T-helper 1 cell treated with Interleukin-12 subunit alpha and Interleukin-12 subunit beta and Interleukin-4 antibody, amounts not matched to agents 30 ng/mL and 1 ng/mL, for 36 hours (primary cell): ENCODE data around the gene CRYGC. TPM values are rescaled to one million over a fixed set of nuclear protein-coding genes. Genes with fewer than 3 reads are reported as not detected.

ENCODE experiments used
- intact Hi-C: fragments of 100-400 bp; cut with micrococcal nuclease; formaldehyde crosslinking; loops from one replicate; pipeline ENCODE4 v1.15.1; 2024
- total RNA-seq: library from RNA; stranded (reverse); gene quantifications from 2 replicates; pipeline ENCODE4 v1.2.3, GENCODE V29; 2022

The CRYGC gene, protein sequence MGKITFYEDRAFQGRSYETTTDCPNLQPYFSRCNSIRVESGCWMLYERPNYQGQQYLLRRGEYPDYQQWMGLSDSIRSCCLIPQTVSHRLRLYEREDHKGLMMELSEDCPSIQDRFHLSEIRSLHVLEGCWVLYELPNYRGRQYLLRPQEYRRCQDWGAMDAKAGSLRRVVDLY
- total RNA-seq = not detected in 2 replicates

DNA sequence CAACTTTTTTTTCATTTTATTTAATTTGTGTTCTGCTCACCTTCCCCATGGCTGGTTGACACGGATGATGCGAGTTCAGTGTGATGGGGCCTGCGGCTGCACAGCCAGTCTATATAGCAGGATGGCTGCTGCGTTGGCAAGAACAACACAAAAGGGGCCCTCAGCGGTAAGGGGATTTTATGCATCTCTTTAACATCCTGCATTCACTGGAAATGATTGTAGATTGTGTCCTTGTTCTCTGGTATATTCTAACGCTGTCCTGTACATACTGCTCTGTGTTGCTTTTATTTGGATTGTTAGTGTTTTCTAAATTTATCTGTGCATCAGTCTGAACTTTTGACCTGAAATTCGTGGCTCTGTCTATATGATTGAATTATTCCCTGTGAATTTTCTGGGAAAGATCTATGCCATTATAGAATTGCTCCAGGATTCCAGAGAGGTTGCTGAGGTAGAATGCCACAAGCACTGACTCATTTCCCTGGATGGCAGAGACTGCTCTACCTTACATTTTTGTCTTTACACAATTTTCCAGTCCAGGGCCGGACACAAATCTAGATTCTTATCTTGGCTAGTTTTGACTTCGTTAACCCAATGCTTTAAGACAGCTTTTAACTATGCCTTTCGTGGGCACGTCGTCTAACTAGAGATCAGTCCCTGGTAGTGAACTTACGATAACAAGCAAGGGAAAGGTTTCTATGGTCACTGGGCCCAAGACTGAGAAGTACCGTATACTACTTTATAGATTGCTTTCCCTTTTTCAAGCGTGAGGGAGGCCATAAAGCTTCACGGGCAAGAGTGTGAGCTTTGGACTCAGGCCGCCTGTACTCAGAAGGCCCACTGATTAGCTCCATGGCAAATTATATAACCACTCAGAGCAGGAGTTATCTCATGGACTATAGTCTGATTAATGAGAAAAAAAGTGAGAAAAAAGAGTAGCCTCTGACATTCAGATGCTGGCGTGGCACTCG lies at the start of gene CRYGC:
CRYGC (minus strand) TSS at position 85 of the 968 bp plus-strand sequence; CDS start at position 49, 36 bp downstream.
- intact Hi-C loops = no loop called here

DNA sequence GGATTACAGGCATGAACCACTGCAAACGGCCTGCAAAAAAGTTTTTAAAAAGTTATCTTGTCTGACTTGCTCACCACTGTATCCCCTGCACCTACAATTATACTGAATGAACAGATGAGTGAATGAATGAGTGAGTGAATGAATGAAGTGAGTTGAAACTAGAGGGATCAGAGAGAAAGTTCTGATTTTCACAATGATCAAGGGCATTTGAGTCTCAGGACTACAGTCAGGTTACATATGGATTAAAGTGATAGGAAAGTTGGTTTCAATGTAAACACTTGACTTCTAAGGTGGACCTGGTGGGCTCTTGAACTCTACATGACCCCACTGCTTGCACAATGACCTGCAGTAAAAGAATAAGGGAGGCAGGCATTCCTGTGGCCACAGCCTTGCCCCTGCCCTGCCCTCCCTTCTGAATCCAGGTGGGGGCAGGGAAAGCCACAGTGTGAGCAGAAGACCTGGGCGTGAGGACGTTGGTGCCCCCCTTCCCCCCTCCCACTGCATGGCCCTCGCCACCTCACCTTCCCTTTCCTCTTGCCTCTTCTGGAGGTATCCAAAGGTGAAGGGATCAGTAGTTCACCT lies 49.5 kb upstream of the CRYGC start:
- intact Hi-C loops = loop anchor here (10.0 kb wide), 1 partner anchor 1824 kb away; no protein-coding TSS in a partner anchor

DNA sequence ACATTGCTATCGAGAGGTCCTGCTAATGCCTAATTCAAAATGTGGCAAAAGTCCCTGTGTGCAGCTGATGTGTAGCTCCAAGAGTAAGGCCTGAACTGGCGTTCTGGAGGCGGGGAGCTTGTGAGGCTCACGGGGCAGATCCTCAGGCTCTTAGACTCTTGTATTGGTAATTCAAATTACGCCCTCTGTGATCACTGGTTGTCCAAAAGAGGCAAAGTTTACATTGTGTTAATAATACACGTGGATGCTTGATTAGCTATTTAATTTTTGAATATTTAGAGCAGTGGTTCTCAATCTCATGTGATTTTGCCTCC lies 46.2 kb upstream of the CRYGC start:
- intact Hi-C loops = loop anchor here (1.0 to 10.0 kb wide), 5 partner anchors 79 to 1821 kb away; partner anchors contain the start of gene PIKFYVE

DNA sequence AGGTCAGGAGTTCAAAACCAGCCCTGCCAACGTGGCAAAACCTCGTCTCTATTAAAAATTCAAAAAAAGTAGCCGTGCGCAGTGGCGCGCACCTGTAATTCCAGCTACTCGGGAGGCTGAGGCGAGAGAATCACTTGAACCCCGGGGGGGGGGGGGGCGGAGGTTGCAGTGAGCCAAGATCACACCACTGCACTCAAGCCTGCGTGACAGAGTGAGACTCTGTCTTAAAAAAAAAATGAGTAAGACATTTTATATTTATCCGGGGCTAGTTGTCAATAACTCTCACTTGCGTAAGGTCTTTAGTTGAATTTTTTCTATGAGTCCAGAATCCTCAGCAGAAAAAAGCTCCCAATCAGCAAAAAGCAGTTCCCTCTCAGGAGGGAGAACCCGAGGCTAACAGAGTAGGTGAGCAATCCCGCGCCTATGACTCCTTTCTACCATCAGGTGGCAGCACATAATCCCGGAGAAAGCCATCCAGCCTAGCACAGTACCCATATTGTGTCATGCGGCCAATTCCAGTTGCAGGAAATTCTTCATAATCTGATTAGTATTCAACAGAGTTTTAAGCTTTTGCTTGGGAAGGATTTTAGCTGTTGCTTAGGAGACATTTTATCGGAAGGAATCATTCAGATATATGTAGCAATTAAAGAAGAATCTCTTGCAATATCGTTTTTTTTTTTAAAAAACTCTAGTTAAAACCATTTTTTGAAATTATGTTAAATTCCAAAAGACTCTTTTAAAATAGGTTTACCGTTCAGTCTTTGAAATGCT lies 45.6 kb upstream of the CRYGC start:
- intact Hi-C loops = loop anchor here (1.0 to 10.0 kb wide), 5 partner anchors 79 to 1820 kb away; partner anchors contain the start of gene PIKFYVE

DNA sequence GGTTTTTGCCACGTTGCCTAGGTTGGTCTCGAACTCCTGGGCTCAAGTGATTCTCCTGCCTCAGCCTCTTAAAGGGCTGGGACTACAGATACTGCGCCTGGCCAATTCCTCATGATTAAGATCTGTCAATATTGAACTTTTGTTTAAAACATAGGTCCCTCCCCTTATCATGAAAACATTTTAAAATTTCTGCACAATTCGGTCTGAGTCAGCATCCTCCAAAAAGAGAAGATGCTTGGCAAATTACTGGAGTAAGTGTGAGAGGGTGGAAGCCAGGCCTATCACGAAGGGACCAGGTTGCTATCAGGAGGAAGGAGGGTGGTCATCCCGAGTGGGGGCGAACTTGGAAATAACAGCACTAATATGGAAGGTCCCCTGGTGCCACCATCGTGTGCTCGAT lies 44.5 kb upstream of the CRYGC start:
- intact Hi-C loops = loop anchor here (10.0 kb wide), 1 partner anchor 1819 kb away; no protein-coding TSS in a partner anchor

DNA sequence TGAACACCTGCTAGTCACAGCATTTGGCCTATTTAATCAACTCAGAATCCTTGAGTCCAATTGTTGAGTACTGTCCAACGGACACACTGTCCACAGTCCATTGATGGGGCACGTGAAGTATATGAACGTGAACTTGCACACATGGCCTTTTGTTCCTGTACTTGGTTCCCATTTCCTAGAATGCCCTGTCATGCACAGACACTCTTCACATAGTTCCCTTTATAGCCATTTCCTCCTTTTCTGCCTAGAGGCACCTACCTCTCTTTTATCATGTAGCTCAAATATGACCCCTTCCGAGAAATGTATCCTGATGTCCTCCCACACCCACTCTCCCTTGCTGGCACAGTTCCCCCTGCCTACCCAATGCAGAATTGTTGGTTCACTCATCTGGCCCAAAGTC lies 42.5 kb upstream of the CRYGC start:
- intact Hi-C loops = loop anchor here (10.0 kb wide), 1 partner anchor 1817 kb away; no protein-coding TSS in a partner anchor

DNA sequence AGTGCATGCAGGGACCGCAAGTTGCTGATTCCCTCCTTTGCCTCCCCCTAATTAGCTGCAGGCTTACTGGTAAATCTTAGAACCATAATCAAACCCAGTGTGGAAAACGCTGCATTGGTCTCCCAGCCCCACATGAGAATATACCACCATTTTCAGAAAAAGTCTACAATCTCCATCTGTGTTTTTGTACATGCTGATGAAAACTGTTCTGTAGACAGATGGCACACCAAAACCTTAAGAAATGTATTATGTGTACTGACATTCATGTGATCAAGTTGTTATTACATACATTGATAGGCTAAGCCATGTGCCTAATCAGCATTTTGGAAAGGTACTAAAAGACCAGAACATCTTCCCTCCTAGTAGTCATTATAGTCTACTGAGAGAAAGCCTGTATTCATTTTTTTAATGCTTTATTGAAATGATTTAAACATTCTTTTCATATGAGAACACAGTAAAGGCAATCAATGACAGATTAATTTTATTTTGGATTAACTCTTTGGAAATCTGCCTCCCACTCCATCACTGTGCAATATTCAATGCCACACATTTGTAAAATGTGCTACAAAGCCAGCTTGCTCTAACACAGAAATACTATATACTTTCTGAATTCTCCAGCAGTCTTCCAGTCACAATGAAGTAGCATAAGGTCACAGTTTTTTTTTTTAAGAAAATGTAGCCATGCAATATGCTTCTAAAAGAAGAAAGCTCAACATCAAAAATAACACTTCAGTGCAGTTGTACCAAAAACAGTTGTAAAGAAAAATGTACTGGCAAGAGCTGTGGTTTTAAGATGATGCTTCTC lies 35.5 kb upstream of the CRYGC start:
- intact Hi-C loops = no loop called here

DNA sequence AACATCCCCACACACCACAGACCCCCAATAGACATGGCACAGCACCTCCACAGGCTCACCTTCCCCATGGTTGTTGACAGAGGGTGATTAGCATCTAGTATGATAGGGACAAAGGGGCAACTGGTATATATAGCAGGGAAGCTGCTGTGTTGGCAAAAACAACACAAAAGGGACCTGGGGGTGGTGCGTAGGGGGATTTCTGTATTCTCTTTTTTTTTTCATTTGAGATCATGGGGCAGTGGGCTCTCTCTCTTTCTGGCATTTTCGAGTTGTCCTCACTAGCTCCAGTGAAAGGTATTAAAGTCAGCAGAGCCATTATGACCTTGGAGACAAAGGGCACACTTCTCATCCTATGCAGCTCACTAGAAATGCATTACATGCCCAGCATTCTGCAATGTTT lies 33.9 kb upstream of the CRYGC start, which contains the start of gene CRYGA:
CRYGA (minus strand) TSS at position 101 of the 400 bp plus-strand sequence; CDS start at position 68, 33 bp downstream.
- intact Hi-C loops = no loop called here

DNA sequence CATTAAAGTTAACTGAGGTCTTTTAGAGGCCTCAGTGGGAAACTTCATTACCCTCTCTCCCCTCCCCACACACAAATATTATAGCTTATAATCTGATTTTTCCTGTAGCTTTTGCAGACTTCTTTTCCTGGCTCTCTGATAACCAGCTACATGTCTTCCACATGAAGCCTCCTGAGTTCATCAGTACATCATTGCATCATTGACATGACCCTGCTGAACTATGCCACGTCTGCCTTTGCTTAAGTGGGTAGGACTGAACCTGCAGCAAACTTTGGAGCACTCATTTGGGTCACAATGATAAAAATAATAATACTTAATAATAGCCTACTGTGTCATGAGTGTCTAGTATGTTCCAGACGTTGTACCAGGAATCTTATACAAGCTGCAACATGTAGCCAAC lies 26.8 kb upstream of the CRYGC start:
- intact Hi-C loops = no loop called here

DNA sequence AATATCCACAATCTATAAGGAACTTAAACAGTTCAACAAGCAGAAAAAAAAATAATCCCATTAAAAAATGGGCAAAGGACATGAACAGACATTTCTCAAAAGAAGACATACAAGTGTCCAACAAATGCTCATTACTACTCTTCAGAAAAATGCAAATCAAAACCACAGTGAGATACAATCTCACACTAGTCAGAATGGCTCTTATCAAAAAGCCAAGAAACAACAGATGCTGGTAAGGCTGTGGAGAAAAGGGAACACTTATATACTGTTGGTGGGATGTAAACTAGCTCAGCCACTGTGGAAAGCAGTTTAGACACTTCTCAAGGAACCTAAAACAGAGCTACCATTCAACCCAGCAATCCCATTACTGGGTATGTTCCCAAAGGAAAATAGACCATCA lies 23.5 kb upstream of the CRYGC start:
- intact Hi-C loops = no loop called here

DNA sequence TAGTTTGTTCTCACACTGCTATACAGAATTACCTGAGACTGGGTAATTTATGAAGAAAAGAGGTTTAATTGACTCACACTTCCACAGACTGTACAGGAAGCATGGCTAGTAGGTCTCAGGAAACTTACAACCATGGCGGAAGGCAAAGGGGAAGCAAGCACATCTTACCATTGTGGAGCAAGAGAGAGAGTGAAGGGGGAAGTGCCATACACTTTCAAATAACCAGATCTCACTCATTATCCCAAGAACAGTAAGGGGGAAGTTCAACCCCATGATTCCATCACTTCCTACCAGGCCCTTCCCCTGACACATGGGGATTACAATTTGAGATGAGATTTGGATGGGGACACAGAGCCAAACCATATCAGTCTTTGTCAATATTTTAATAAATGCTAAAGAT lies 21.3 kb upstream of the CRYGC start:
- intact Hi-C loops = no loop called here

DNA sequence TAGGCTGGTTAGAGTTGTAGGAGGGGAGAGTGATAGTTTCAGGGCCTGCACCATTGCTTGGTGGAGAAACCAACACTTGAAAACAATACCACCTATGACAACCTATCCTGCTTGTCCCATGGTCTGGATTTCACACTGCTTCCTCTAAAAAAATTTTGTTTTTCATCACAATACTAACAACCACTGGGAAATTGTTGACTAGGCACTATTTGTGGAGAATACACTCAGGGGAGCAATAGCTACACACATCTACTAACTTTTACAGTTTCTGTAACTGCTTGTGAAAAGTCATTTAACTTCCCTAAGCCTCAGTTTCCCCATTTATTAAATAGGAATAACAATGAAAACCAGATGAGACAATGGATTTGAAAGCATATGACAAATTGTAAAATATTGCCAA lies 20.5 kb upstream of the CRYGC start:
- intact Hi-C loops = no loop called here

DNA sequence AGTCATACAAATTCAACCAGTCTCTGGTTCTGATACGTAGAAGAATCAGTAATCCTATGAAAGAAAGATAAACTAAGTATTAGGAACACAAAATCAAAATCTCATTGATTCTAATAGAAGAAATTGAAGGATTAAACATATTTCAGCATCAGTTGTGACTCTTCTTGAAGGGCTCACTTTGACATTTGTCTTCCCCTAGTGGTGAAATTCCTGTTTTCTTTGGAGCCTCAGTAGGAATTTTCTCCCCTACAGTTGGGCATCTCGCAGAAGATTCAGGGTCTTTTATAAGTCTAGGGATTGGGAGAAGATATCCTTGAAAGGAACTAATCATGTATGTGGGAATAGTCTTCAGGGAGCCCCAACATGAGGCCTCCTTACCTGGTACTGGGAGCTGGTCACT lies 19.2 kb upstream of the CRYGC start:
- intact Hi-C loops = no loop called here

DNA sequence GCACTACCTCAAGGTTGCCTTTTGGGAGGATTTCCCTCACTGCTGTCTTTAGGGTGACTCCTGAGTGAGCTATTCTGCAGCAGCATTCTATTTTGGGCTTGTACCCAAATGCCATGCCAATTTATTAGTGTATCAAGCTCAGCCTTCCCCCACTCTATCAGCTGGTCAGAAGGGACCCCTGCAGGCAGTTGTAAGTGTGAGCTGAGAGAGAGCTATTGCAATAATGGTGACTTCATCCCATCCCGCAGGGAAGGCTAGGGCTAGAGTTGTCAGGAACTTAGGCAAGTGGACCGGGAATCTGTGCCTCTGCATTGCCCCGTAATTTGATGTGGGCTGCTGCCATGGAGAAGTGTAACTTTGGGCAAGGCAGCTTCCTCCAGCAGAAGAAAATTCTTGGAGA lies 18.1 kb upstream of the CRYGC start:
- intact Hi-C loops = no loop called here

DNA sequence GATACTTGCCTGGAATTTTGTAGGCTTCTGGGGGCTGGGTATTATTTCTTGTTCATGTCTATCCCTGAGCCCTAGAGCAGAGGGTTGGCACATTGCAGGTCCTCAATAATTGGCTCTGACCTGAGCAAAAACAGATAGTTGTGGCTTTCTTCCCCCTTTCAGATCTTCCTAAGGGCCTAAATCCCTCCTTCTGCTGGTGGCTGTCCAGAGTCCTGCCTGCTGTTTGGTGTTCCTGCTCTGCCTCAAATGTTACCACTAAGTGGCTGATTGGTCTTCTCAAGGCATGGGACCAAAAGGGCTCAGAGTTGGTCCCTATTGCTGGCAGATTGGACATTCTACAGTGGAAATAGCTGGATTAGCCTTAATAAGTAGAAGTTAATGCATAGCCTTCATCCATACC lies 17.4 kb upstream of the CRYGC start:
- intact Hi-C loops = no loop called here

DNA sequence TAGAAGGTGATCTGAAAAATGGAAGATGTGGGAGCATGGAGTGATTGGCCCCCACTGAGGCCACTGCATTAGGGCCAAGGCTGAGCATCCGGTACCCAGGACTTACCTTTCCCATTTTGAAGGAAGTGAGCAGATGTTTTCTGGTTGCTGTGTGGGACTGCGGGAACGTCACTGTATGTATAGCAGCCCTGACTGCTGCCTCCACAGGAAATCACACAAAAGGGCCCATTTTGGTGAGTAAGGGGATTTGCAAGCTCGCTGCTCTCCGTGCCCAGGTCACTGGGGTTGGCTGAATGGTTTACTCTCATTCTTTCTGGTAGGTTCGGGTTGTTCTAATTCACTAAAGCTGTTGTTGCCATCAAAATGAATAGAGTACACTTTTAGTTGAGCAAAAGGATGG lies 16.4 kb upstream of the CRYGC start, which contains the start of gene CRYGB:
CRYGB (minus strand) TSS at position 153 of the 400 bp plus-strand sequence; CDS start at position 115, 38 bp downstream.
- intact Hi-C loops = no loop called here

DNA sequence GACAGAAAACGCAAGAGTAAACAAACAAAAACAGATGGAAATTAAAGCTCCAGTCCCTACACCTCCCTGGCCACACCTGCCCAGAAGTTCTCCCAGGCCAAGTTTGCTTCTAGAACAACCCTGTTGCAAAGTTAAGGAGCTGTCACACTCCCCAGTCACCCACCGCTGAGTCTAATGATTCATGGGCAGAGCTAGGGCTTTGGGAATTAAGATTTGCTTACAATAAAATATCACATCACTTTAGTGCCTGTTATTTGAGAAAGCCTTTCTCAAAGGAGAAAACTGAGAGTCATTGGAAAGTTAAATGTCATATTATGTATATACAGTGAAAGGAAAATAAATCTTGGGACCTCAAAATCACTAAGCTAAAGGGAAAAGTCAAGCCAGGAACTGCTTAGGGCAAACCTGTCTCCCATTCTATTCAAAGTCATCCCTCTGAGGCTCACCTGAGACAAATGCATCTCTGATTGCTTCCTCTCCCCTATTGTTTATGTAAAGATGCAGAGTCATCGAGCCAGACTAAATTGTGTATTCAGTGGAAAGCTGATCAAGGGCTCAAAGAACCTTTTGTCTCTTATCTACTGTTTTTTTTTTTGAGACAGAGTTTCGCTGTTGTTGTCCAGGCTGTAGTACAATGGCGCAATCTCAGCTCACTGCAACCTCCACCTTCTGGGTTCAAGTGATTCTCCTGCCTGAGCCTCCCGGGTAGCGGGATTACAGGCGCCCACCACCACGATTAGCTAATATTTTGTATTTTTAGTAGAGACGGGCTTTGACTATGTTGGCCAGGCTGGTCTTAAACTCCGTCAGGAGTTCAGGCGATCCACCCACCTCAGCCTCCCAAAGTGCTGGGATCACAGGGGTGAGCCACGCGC lies 13.5 kb upstream of the CRYGC start:
- intact Hi-C loops = no loop called here

DNA sequence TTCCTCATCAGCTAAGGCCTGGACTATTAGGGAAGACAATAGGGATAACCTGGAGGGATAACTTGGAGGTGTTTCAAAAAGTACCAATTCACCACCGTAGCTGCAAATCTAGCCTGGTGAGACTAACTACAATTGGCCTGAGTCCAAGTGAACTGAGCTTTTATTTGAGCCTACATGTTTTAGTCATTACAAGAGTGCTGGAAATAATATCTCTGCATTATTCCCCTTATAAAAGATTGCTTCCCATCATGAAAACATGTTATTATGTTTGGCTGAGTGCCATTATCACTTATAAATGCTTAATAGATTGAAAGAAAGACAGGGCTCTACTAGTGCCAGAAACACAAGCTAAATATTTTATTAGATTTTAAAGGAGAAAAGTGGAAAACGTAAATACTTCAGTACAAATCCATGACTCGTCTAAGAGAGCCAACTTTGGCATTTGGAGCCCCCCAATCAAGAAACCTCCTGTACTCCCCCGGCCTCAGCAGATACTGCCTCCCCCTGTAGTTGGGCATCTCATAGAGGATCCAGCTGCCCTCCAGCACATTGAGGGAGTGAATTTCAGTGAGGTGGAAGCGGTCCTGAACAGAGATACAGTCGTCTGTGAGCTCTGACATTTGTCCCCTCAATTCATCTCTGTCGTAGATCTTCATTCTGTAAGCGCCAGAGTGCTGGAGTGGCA lies 12.8 kb upstream of the CRYGC start:
- intact Hi-C loops = no loop called here

DNA sequence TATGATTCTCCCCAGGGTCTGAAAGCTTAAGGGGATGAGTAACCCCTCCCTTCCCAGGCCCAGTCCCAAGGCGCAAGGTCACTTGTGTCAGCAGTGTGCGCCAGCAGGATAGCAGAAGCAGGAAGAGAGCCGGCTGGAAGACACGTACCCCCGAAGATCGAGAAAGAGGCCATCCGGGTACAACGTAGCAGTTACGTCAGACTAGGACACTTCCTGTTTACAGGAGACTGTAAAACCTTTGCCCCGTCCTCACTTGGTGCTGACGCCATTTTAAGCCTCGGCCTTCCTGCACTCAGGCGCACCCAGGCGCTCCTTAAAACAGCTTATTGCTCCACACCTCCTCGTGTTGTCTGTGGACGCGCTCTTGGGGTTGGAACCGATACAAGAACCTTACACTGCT lies 9.8 kb upstream of the CRYGC start:
- intact Hi-C loops = no loop called here
